ENCODE measurements around the gene TEAD3. TPM values are rescaled to one million over a fixed set of nuclear protein-coding genes. Genes with fewer than 3 reads are reported as not detected.

The TEAD3 gene
- total and polyA plus RNA-seq, 7 donors, result 14.4 to 95.8 (median 50.4) TPM

GRCh38 chr6:35483893-35484645 lies 12.8 kb downstream of the TEAD3 start:
- Histone ChIP-seq H3K4me1 (peaks cover 0 to 72% (median 55%) of the 10 kb centered on the region in 4 donors), H3K9me3 (no peaks in the 10 kb centered on the region), H3K4me3 (no peak overlapping the region), H3K36me3 (peaks cover 4 to 61% (median 30%) of the 10 kb centered on the region in 4 donors), H3K27ac (peak overlapping the region; percentile 100), H3K27me3 (no peaks in the 10 kb centered on the region)
- 87 to 89% methylated on average over 13 of the region's 13 CpGs for WGBS, 2 donors
- TF ChIP-seq POLR2A (IDR thresholded peaks at IDR 0.05) (no peak), POLR2AphosphoS5 (IDR thresholded peaks at IDR 0.05) (no peak), EP300 (IDR thresholded peaks at IDR 0.05) (no peak), CTCF (IDR thresholded peaks at IDR 0.05) (no peak)
- intact Hi-C loops (cut with DNase I), result loop anchor here (2.0 kb wide), 1 partner anchor 13 kb away; no protein-coding TSS in a partner anchor
- DNase-seq, result no peak

GRCh38 chr6:35483490-35483889 lies 13.4 kb downstream of the TEAD3 start:
- intact Hi-C loops (cut with DNase I), result no loop called here
- peaks cover 4 to 67% (median 32%) of the 10 kb centered on the region in 4 donors for H3K36me3 ChIP-seq

GRCh38 chr6:35483062-35483461 lies 13.8 kb downstream of the TEAD3 start:
- no peak for DNase-seq
- peaks cover 0 to 62% (median 45%) of the 10 kb centered on the region in 4 donors for H3K4me1 ChIP-seq

More at GRCh38 chr6:35483490-35483889, 13.4 kb downstream of the TEAD3 start:
- 89 to 92% methylated on average over 3 of the region's 3 CpGs for WGBS, 2 donors
- Histone ChIP-seq H3K27me3 (no peaks in the 10 kb centered on the region), H3K4me3 (no peak overlapping the region), H3K27ac (peak overlapping the region; percentile 100), H3K9me3 (no peaks in the 10 kb centered on the region), H3K4me1 (peaks cover 0 to 67% (median 49%) of the 10 kb centered on the region in 4 donors)
- peak; percentile 61 for DNase-seq
- TF ChIP-seq POLR2AphosphoS5 (IDR thresholded peaks at IDR 0.05) (no peak), CTCF (IDR thresholded peaks at IDR 0.05) (no peak), EP300 (IDR thresholded peaks at IDR 0.05) (no peak), POLR2A (IDR thresholded peaks at IDR 0.05) (no peak)

GRCh38 chr6:35481226-35481625 lies 15.7 kb downstream of the TEAD3 start:
- H3K9me3 ChIP-seq, result no peaks in the 10 kb centered on the region
- intact Hi-C loops (cut with DNase I), result no loop called here
- H3K36me3 ChIP-seq, result peaks cover 4 to 90% (median 50%) of the 10 kb centered on the region in 4 donors
- H3K27ac ChIP-seq, result peak overlapping the region; percentile 5 to 100 (median 100)
- TF ChIP-seq CTCF (IDR thresholded peaks at IDR 0.05) (no peak), EP300 (IDR thresholded peaks at IDR 0.05) (no peak), POLR2AphosphoS5 (IDR thresholded peaks at IDR 0.05) (no peak), POLR2A (IDR thresholded peaks at IDR 0.05) (no peak)
- no peak for DNase-seq
- 83 to 90% methylated on average over 8 of the region's 8 CpGs for WGBS, 2 donors
- H3K27me3 ChIP-seq, result no peaks in the 10 kb centered on the region
- no peak overlapping the region for H3K4me3 ChIP-seq
- peaks cover 0 to 44% (median 27%) of the 10 kb centered on the region in 4 donors for H3K4me1 ChIP-seq

More at GRCh38 chr6:35483062-35483461, 13.8 kb downstream of the TEAD3 start:
- 87 to 96% methylated on average over 4 of the region's 4 CpGs for WGBS, 2 donors
- no peaks in the 10 kb centered on the region for H3K9me3 ChIP-seq
- no peak overlapping the region for H3K4me3 ChIP-seq
- TF ChIP-seq EP300 (IDR thresholded peaks at IDR 0.05), result no peak
- TF ChIP-seq CTCF (IDR thresholded peaks at IDR 0.05), result no peak
- TF ChIP-seq POLR2AphosphoS5 (IDR thresholded peaks at IDR 0.05), result no peak
- TF ChIP-seq POLR2A (IDR thresholded peaks at IDR 0.05), result no peak
- H3K27me3 ChIP-seq, result no peaks in the 10 kb centered on the region
- H3K36me3 ChIP-seq, result peaks cover 4 to 71% (median 36%) of the 10 kb centered on the region in 4 donors
- intact Hi-C loops (cut with DNase I), result no loop called here
- peak overlapping the region; percentile 100 for H3K27ac ChIP-seq

Data from sigmoid colon (tissue), 7 donors.